Measurements from ENCODE around the gene FAM234A. TPM values are rescaled to one million over a fixed set of nuclear protein-coding genes. Genes with fewer than 3 reads are reported as not detected.

FAM234A gene
- total and polyA plus RNA-seq, 4 donors = 24.1 to 39.7 (median 27.8) TPM

- 66% methylated on average over 3 of the region's 3 CpGs for WGBS
- Histone ChIP-seq H3K27ac (ENCODE audit: low read depth in 1 of 2, low read length in 2 of 2) (no peak overlapping the region), H3K4me1 (ENCODE audit: control insufficient read depth in 4 of 4, insufficient read depth in 4 of 4, low read length in 3 of 4) (peaks cover 0 to 11% (median 4%) of the 10 kb centered on the region in 4 donors), H3K9me3 (ENCODE audit: control insufficient read depth in 4 of 4, low read length in 3 of 4) (no peaks in the 10 kb centered on the region), H3K27me3 (ENCODE audit: control insufficient read depth in 4 of 4, insufficient read depth in 4 of 4, low read length in 3 of 4) (no peaks in the 10 kb centered on the region), H3K36me3 (ENCODE audit: control insufficient read depth in 4 of 4, insufficient read depth in 3 of 4, low read depth in 1 of 4, low read length in 3 of 4) (peaks cover 0 to 6% (median 0%) of the 10 kb centered on the region in 4 donors), H3K9ac (ENCODE audit: low read depth in 1 of 2, low read length in 2 of 2) (no peak overlapping the region), H3K4me3 (ENCODE audit: low read depth in 1 of 3, low read length in 3 of 3) (no peak overlapping the region)
- no peak for TF ChIP-seq NR2F2 (IDR thresholded peaks at IDR 0.05)
- TF ChIP-seq FOXA2 (IDR thresholded peaks at IDR 0.05) = no peak
- no peak for TF ChIP-seq ZBTB33 (IDR thresholded peaks at IDR 0.05)
- TF ChIP-seq SP1 (IDR thresholded peaks at IDR 0.05) = no peak
- no peak for DNase-seq (ENCODE audit: low spot score)
These were observed 5.3 kb downstream of the FAM234A start for GRCh38 chr16:239948-240277.

DNA sequence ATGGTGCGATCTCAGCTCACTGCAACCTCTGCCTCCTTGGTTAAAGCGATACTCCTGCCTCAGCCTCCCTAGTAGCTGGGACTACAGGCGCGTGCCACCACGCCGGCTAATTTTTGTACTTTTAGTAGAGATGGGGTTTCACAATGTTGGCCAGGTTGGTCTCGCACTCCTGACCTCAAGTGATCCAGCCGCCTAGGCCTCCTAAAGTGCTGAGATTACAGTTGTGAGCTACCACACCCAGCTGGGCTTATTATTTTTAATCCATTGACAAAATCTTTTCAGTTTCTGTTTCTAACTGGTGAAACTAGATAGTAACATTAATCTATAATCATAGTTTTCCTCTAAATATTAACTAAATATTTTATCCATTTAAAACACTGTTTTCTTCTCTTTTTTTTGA lies 5.9 kb downstream of the FAM234A start:
- Histone ChIP-seq H3K9ac (ENCODE audit: low read depth in 1 of 2, low read length in 2 of 2) (no peak overlapping the region), H3K4me1 (ENCODE audit: control insufficient read depth in 4 of 4, insufficient read depth in 4 of 4, low read length in 3 of 4) (peaks cover 0 to 5% (median 2%) of the 10 kb centered on the region in 4 donors), H3K27ac (ENCODE audit: low read depth in 1 of 2, low read length in 2 of 2) (no peak overlapping the region), H3K4me3 (ENCODE audit: low read depth in 1 of 3, low read length in 3 of 3) (no peak overlapping the region), H3K27me3 (ENCODE audit: control insufficient read depth in 4 of 4, insufficient read depth in 4 of 4, low read length in 3 of 4) (no peaks in the 10 kb centered on the region), H3K36me3 (ENCODE audit: control insufficient read depth in 4 of 4, insufficient read depth in 3 of 4, low read depth in 1 of 4, low read length in 3 of 4) (peaks cover 0 to 6% (median 0%) of the 10 kb centered on the region in 4 donors), H3K9me3 (ENCODE audit: control insufficient read depth in 4 of 4, low read length in 3 of 4) (no peaks in the 10 kb centered on the region)
- WGBS = 85% methylated on average over 8 of the region's 8 CpGs
- TF ChIP-seq GABPA (IDR thresholded peaks at IDR 0.05 in 1 of 2, conservative IDR thresholded peaks at IDR 0.05 in 1 of 2) (no peak), RAD21 (IDR thresholded peaks at IDR 0.05) (no peak), YY1 (IDR thresholded peaks at IDR 0.05) (no peak), HNF4A (conservative IDR thresholded peaks at IDR 0.05) (no peak), CTCF (IDR thresholded peaks at IDR 0.05; ENCODE audit: low read depth, low read length, missing input control) (no peak), FOXA2 (IDR thresholded peaks at IDR 0.05) (no peak)
- DNase-seq (ENCODE audit: low spot score) = no peak

GRCh38 chr16:242281-242680 lies 7.7 kb downstream of the FAM234A start:
- Histone ChIP-seq H3K4me1 (ENCODE audit: control insufficient read depth in 4 of 4, insufficient read depth in 4 of 4, low read length in 3 of 4) (peaks cover 0 to 2% (median 0%) of the 10 kb centered on the region in 4 donors), H3K36me3 (ENCODE audit: control insufficient read depth in 4 of 4, insufficient read depth in 3 of 4, low read depth in 1 of 4, low read length in 3 of 4) (peaks cover 0 to 6% (median 0%) of the 10 kb centered on the region in 4 donors), H3K9me3 (ENCODE audit: control insufficient read depth in 4 of 4, low read length in 3 of 4) (no peaks in the 10 kb centered on the region), H3K27me3 (ENCODE audit: control insufficient read depth in 4 of 4, insufficient read depth in 4 of 4, low read length in 3 of 4) (no peaks in the 10 kb centered on the region), H3K9ac (ENCODE audit: low read depth in 1 of 2, low read length in 2 of 2) (no peak overlapping the region), H3K27ac (ENCODE audit: low read depth in 1 of 2, low read length in 2 of 2) (no peak overlapping the region), H3K4me3 (ENCODE audit: low read depth in 1 of 3, low read length in 3 of 3) (no peak overlapping the region)
- no peak for DNase-seq (ENCODE audit: low spot score)
- TF ChIP-seq YY1 (IDR thresholded peaks at IDR 0.05) = no peak
- 95% methylated on average over 10 of the region's 10 CpGs for WGBS

GRCh38 chr16:243348-243747 lies 8.7 kb downstream of the FAM234A start:
- no peaks in the 10 kb centered on the region for H3K27me3 ChIP-seq (ENCODE audit: control insufficient read depth in 4 of 4, insufficient read depth in 4 of 4, low read length in 3 of 4)
- no peaks in the 10 kb centered on the region for H3K9me3 ChIP-seq (ENCODE audit: control insufficient read depth in 4 of 4, low read length in 3 of 4)
- peaks cover 0 to 2% (median 0%) of the 10 kb centered on the region in 4 donors for H3K36me3 ChIP-seq (ENCODE audit: control insufficient read depth in 4 of 4, insufficient read depth in 3 of 4, low read depth in 1 of 4, low read length in 3 of 4)
- H3K9ac ChIP-seq (ENCODE audit: low read depth in 1 of 2, low read length in 2 of 2) = no peak overlapping the region
- WGBS = 92% methylated on average over 4 of the region's 4 CpGs
- H3K27ac ChIP-seq (ENCODE audit: low read depth in 1 of 2, low read length in 2 of 2) = no peak overlapping the region
- no peak for DNase-seq (ENCODE audit: low spot score)
- H3K4me1 ChIP-seq (ENCODE audit: control insufficient read depth in 4 of 4, insufficient read depth in 4 of 4, low read length in 3 of 4) = peaks cover 0 to 2% (median 0%) of the 10 kb centered on the region in 4 donors
- no peak overlapping the region for H3K4me3 ChIP-seq (ENCODE audit: low read depth in 1 of 3, low read length in 3 of 3)
- no peak for TF ChIP-seq JUND (IDR thresholded peaks at IDR 0.05)
- no peak for TF ChIP-seq ZBTB33 (IDR thresholded peaks at IDR 0.05)
- no peak for TF ChIP-seq SP1 (IDR thresholded peaks at IDR 0.05)
- no peak for TF ChIP-seq TAF1 (conservative IDR thresholded peaks at IDR 0.05)
- TF ChIP-seq FOXA2 (IDR thresholded peaks at IDR 0.05) = no peak
- no peak for TF ChIP-seq RXRA (IDR thresholded peaks at IDR 0.05)
- TF ChIP-seq MAX (IDR thresholded peaks at IDR 0.05) = no peak
- TF ChIP-seq RAD21 (IDR thresholded peaks at IDR 0.05) = no peak
- TF ChIP-seq HNF4A (conservative IDR thresholded peaks at IDR 0.05) = no peak
- no peak for TF ChIP-seq GABPA (IDR thresholded peaks at IDR 0.05 in 1 of 2, conservative IDR thresholded peaks at IDR 0.05 in 1 of 2)
- TF ChIP-seq EGR1 (IDR thresholded peaks at IDR 0.05; ENCODE audit: low read depth in 2 of 2) = no peak
- no peak for TF ChIP-seq NR2F2 (IDR thresholded peaks at IDR 0.05)
- no peak for TF ChIP-seq HNF4G (IDR thresholded peaks at IDR 0.05)

All from liver (tissue), 9 donors.